GM04504 (cell line): ENCODE data around the gene PTH1R.

Source experiments
- DNase-seq: peaks from one replicate; pipeline ENCODE4 v3.0.0-alpha.2; 2012; ENCODE audit warnings: low read depth

Gene PTH1R

GRCh38 chr3:46877406-46878125, at the start of gene PTH1R:
Gene PTH1R, plus strand, starts transcription at chr3:46877721. Its CDS starts 5,839 bp downstream, at chr3:46883560.
- no peak for DNase-seq

DNA sequence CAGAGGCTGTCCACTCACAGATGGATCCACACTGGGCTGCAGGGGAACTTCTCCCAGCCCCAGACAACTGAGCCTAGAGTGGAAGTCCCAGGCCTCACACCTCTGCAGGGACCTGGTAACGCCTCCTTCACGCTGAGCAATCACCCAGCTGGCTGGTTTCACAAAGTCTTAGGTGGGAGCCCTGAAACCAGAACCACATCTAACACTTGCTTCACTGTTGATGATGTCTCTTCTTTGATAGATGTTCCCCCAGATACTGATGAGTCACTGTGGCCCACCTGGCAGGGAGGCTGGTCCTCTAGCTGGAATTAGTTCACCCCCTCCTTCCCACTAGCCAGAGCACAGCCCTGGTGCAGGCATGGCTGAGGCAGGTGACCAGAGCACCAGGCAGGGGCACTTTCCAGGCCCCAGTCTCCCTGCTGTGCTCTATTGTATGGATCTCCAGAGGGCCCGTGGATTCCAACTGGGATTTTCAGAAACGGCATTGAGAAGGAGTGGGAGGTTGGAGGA, 47.8 kb upstream of the PTH1R start:
- no peak for DNase-seq

GRCh38 chr3:46830801-46831200, 46.7 kb upstream of the PTH1R start:
- no peak for DNase-seq

DNA sequence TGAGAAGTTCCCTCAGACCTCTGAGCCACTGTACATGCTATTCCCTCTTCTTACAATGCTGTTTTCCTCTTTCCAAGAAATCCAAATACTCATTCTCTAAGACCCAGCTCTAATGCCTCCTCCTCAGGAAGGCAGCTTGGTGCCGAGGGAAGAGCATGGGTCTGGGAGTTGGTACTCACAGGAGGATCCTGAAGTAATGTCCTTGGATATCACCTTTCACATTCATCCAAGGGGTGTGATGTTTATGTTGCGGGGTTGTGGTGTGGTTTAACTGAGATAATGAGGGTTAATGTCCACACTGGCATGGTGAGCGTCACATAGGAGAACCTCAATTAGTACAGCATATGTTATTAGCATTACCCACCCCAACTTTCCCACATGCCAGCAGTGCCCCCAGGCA, 46.2 kb upstream of the PTH1R start:
- no peak for DNase-seq

- DNase-seq, result no peak
Observed at GRCh38 chr3:46831841-46832240, 45.7 kb upstream of the PTH1R start.

DNA sequence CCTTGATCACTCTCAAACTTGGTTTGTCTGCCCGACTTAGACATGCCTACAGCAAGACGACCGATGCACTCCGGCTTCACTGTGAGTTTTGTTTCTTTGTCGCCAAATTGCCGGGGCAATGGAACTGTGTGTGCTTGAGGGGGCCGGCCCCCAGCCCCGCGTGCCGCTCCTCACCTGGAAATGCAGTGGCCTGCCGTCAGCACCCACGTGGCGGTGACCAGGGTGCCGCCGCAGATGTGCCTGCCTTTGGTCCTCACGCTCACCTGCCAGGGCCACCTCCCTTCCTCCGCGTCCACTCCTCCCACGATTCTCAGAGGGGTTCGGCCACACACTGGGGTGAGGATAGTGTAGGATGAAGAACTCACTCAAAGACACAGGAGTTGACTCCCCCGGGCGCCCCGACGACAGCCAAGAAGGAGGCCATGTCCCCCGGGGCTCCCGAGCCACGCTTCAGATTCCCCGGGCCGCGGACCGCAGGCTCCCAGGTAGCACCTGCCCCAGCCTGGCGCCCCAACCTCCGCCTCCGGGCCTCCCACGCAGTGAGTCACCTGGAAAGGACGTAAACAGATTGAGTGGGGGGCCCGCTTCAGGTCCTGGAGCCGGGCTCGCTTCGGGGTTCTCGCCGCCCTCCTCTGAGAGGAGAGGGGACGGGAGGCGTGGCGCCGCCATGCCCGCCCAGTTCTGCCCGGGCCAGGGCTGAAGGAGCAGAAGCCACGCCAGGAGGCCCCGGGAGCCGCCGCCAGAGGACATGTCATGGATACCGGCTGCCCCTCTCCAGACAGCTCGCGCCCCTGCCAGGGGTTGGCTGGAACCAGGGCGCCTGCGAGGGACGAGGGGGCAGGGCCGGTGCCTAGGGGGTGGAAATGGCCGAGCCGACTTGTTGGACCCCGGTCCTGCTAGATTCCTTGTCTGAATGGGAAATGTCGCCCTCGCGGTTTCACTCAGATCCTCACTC, 43.9 kb upstream of the PTH1R start:
- DNase-seq, result no peak

GRCh38 chr3:46835054-46835453, 42.5 kb upstream of the PTH1R start:
- no peak for DNase-seq

- no peak for DNase-seq
Observed at GRCh38 chr3:46835491-46835890, 42.0 kb upstream of the PTH1R start.

- DNase-seq, result no peak
Observed at GRCh38 chr3:46838301-46838700, 39.2 kb upstream of the PTH1R start.

DNA sequence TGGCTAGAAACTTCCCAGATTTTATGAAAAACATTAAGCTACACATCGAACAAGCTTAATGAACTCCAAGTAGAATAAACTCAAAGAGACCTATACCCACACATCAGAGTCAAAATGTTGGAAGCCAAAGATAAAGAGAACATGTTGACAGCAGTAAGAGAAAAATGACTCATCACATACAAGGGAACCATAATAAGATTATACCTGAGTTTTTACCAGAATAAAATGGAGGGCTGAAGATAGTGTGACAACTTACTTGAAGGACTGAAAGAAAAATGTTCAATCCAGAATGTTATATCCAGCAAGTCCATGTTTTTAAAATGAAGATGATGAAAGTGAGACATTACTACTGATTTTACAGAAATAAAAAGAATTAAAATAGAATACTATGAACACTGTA, 37.0 kb upstream of the PTH1R start:
- DNase-seq, result no peak

- DNase-seq, result no peak
Observed at GRCh38 chr3:46843508-46843907, 34.0 kb upstream of the PTH1R start.

DNA sequence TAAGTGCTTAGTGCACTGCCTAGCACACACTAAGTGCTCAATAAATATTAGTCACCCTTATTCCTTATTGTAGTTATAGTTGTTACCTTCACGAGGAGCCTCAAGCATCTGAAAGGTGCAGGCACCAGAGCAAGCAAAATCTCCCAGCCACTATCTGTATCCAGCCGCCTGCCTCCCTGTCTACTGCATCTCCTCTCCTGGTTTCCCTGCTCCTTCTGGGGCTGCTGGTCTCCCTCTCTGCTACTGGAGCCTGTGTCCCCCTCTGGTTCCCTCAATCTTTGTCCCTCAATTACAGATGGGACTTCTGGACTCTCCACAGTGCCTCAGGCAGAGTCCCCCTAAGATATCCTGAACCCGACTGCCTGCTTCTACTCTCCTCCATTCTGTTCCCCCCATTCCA, 33.1 kb upstream of the PTH1R start:
- DNase-seq, result no peak

DNA sequence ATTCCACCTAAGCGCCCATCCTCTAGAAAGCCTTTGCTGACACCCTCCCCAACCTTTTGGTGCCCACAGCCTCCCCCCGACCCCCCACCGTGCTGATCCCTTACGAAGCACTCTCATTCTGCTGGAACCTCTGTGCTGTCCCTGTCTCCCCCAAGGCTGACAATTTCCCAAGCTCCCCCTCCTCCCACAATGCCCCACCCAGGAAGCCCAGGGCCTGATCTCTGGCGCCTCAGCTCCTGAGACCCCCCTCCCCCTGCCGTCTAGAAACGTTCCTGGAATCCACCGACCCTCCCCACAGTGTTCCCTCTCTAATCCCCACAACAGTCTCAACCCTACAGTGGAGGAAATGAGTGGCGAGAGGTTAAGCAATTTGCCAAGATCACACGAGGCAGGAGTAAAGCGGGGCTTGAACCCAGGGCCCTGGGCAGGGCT, 32.6 kb upstream of the PTH1R start:
- DNase-seq, result no peak

GRCh38 chr3:46845397-46845859, 32.1 kb upstream of the PTH1R start:
- peak; percentile 68 for DNase-seq

GRCh38 chr3:46845860-46846623, 31.5 kb upstream of the PTH1R start:
- DNase-seq, result peak; percentile 44

GRCh38 chr3:46846624-46847542, 30.6 kb upstream of the PTH1R start:
- no peak for DNase-seq

DNA sequence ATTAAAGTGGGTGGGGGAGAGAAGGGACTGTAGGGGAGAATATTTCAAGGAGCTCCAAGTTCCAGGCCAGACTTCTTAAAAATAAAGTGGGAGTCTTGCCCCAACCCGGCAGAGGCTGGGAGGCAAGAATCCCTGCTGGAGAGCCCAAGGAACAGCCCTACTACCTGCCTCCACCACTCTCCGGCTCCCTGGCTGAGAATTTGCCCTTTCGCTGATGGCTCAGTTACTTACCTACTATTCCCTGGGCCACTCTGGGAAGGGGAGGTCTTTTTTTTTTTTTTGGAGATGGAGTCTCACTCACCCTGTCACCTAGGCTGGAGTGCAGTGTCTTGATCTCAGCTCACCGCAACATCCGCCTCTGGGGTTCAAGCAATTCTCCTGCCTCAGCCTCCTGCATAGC, 29.8 kb upstream of the PTH1R start:
- no peak for DNase-seq

GRCh38 chr3:46848271-46849044, 29.1 kb upstream of the PTH1R start:
- no peak for DNase-seq

DNA sequence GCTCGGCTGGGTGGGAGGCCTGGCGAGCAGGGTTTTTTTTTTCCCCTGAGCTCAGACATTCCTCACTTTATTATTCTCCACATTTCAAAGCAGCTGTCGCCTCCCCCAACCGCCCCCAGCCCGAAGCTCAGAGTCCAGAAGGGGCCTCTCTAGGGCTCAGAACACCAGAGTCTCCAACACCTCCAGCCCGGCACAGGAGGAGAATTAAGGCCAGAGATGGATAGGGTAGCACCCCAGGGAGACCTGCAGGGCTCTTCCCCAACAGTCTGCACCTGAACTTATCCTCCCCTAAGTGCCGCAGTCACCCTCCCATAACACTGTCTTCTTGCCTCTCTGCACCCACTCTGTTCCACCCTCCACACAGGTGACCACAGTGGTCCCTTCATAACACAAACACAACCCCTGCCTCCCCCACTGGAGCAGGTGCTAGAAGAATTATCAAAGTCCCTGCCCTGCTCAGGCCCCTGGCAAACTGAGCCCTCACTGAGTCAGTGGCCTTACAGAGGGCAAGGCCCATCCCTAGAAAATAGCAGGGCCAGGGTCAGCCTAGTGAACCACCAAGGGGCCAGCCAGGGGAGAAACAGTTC, 28.4 kb upstream of the PTH1R start:
- no peak for DNase-seq
